Activated CD4-positive, alpha-beta T cell treated with anti-CD3 and anti-CD28 coated beads for 24 hours (primary cell): Measurements from ENCODE around the gene SLIT3.
"Not testable (repeated sequence)": the region's sequence is repeated elsewhere in the genome, so short reads cannot be mapped to it uniquely, and the experiment has no call there.

Experiments
- DNase-seq, 2 donors: peaks; one replicate each; pipeline ENCODE4 v3.0.0-alpha.2; 2020; ENCODE audit warnings: low read depth in 2 of 2

SLIT3 gene

GRCh38 chr5:169219351-169219750 is 81.6 kb downstream of the SLIT3 start:
- no peak for DNase-seq

- no peak for DNase-seq
Measured at GRCh38 chr5:169218861-169219260, 82.1 kb downstream of the SLIT3 start.

GRCh38 chr5:169218176-169218575 is 82.8 kb downstream of the SLIT3 start:
- no peak for DNase-seq

- no peak for DNase-seq
Measured at GRCh38 chr5:169216866-169217265, 84.1 kb downstream of the SLIT3 start.

- DNase-seq, result no peak
Measured at GRCh38 chr5:169213479-169213878, 87.5 kb downstream of the SLIT3 start.

- not testable (repeated sequence) for DNase-seq
Measured at GRCh38 chr5:169211761-169212160, 89.2 kb downstream of the SLIT3 start.

- DNase-seq, result no peak
Measured at GRCh38 chr5:169204788-169205400, 96.0 kb downstream of the SLIT3 start.

GRCh38 chr5:169202969-169203368 is 98.0 kb downstream of the SLIT3 start:
- no peak for DNase-seq

GRCh38 chr5:169201597-169201996 is 99.3 kb downstream of the SLIT3 start:
- DNase-seq, result no peak

- DNase-seq, result no peak
Measured at GRCh38 chr5:169200125-169200778, 100.7 kb downstream of the SLIT3 start.

GRCh38 chr5:169197343-169197742 is 103.6 kb downstream of the SLIT3 start:
- DNase-seq, result no peak

GRCh38 chr5:169196059-169196458 is 104.9 kb downstream of the SLIT3 start:
- no peak for DNase-seq

GRCh38 chr5:169195601-169196000 is 105.3 kb downstream of the SLIT3 start:
- no peak for DNase-seq

- no peak for DNase-seq
Measured at GRCh38 chr5:169192536-169192935, 108.4 kb downstream of the SLIT3 start.

- no peak for DNase-seq
Measured at GRCh38 chr5:169190849-169191248, 110.1 kb downstream of the SLIT3 start.

- no peak for DNase-seq
Measured at GRCh38 chr5:169185626-169186025, 115.3 kb downstream of the SLIT3 start.

- no peak for DNase-seq
Measured at GRCh38 chr5:169183576-169183975, 117.4 kb downstream of the SLIT3 start.

GRCh38 chr5:169182797-169183196 is 118.1 kb downstream of the SLIT3 start:
- DNase-seq, result no peak

- DNase-seq, result no peak
Measured at GRCh38 chr5:169181814-169182213, 119.1 kb downstream of the SLIT3 start.

GRCh38 chr5:169178754-169179153 is 122.2 kb downstream of the SLIT3 start:
- no peak for DNase-seq

GRCh38 chr5:169178274-169178673 is 122.7 kb downstream of the SLIT3 start:
- DNase-seq, result no peak

- no peak for DNase-seq
Measured at GRCh38 chr5:169176709-169177694, 123.9 kb downstream of the SLIT3 start.

GRCh38 chr5:169175733-169176132 is 125.2 kb downstream of the SLIT3 start:
- DNase-seq, result no peak
